ENCODE results near the gene C1QTNF12.

GRCh38 chr1:1256956-1257871 is 10.7 kb upstream of the C1QTNF12 start:
- no peak for TF ChIP-seq CTCF (IDR thresholded peaks at IDR 0.05)
- TF ChIP-seq FOXJ3 (CRISPR knock-in tag; IDR thresholded peaks at IDR 0.05): no peak
- TF ChIP-seq MXI1 (IDR thresholded peaks at IDR 0.05; ENCODE audit: low read depth, low read length): no peak
- TF ChIP-seq NFIC (IDR thresholded peaks at IDR 0.05; ENCODE audit: borderline replicate concordance): no peak
- TF ChIP-seq RAD21 (IDR thresholded peaks at IDR 0.05; ENCODE audit: low read length): no peak
- no peak for TF ChIP-seq USF2 (IDR thresholded peaks at IDR 0.05; ENCODE audit: borderline replicate concordance, low read depth, low read length)

All from SK-N-SH (cell line).